ENCODE data around the gene MYL12A.

MYL12A gene

GRCh38 chr18:3247240-3248061 lies at the start of gene MYL12A:
MYL12A (plus strand) TSS chr18:3247801; CDS start chr18:3253248, 5,447 bp downstream.
- TF ChIP-seq, protein P1, sequence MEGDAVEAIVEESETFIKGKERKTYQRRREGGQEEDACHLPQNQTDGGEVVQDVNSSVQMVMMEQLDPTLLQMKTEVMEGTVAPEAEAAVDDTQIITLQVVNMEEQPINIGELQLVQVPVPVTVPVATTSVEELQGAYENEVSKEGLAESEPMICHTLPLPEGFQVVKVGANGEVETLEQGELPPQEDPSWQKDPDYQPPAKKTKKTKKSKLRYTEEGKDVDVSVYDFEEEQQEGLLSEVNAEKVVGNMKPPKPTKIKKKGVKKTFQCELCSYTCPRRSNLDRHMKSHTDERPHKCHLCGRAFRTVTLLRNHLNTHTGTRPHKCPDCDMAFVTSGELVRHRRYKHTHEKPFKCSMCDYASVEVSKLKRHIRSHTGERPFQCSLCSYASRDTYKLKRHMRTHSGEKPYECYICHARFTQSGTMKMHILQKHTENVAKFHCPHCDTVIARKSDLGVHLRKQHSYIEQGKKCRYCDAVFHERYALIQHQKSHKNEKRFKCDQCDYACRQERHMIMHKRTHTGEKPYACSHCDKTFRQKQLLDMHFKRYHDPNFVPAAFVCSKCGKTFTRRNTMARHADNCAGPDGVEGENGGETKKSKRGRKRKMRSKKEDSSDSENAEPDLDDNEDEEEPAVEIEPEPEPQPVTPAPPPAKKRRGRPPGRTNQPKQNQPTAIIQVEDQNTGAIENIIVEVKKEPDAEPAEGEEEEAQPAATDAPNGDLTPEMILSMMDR (IDR thresholded peaks at IDR 0.05), result no peak

- TF ChIP-seq, protein P1 (IDR thresholded peaks at IDR 0.05), result no peak
Measured at GRCh38 chr18:3199942-3200645, 47.5 kb upstream of the MYL12A start.

GRCh38 chr18:3205239-3205638 lies 42.4 kb upstream of the MYL12A start:
- TF ChIP-seq, protein P1 (IDR thresholded peaks at IDR 0.05), result no peak

DNA sequence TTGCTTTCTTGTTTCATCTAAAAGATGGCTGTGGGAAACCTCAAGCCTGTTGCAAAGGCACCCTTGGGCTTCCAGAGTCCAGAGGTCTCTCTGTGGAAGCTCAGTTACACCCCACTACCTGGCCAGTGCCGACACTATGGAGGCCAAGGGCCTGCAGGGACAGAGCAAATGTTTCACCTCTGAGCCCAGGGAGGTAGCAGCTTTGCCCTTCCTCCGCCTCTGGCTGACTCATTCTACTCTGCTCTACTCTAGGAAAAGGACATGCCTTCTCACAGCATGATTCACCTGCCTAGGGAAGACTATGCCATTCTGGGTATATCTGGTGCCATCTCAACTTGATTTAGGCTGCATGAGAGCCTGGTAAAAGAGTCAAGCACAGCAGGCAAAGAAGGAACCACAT lies 40.0 kb upstream of the MYL12A start:
- TF ChIP-seq, protein P1 (IDR thresholded peaks at IDR 0.05), result no peak

- TF ChIP-seq, protein P1 (IDR thresholded peaks at IDR 0.05), result no peak
Measured at GRCh38 chr18:3209859-3210569, 37.6 kb upstream of the MYL12A start.

GRCh38 chr18:3211236-3211992 lies 36.2 kb upstream of the MYL12A start:
- TF ChIP-seq, protein P1 (IDR thresholded peaks at IDR 0.05), result no peak

GRCh38 chr18:3212657-3213056 lies 34.9 kb upstream of the MYL12A start:
- TF ChIP-seq, protein P1 (IDR thresholded peaks at IDR 0.05), result no peak

Data from LNCAP (cell line).